ENCODE data around the gene TNNI3.

The TNNI3 gene

GRCh38 chr19:55149078-55150003 is 8.2 kb downstream of the TNNI3 start, which contains the start of gene TNNT1:
TSS of gene TNNT1 (minus strand) at chr19:55149206. CDS start at chr19:55147157, 2,049 bp downstream.
- DNase-seq: no peak
- 34% methylated on average over 12 of the region's 18 CpGs for WGBS (ENCODE audit: insufficient coverage)
- Histone ChIP-seq H3K4me3 (ENCODE audit: control insufficient read depth in 1 of 7, extremely low read depth in 1 of 7, insufficient read depth in 4 of 7, low read depth in 2 of 7, low read length in 6 of 7) (no peak within 1 kb of the TSS), H3K36me3 (ENCODE audit: control insufficient read depth in 4 of 4, insufficient read depth in 4 of 4, low read length in 3 of 4) (no peaks in the 10 kb centered on the region), H3K9me3 (ENCODE audit: control extremely low read depth in 1 of 5, control insufficient read depth in 4 of 5, insufficient read depth in 2 of 5, low read depth in 1 of 5, low read length in 4 of 5) (no peaks in the 10 kb centered on the region), H3K27me3 (replicated peaks in 2 of 5; ENCODE audit: control insufficient read depth in 4 of 5, insufficient read depth in 5 of 5, low read length in 4 of 5) (peaks cover 0 to 58% (median 2%) of the 10 kb centered on the region in 5 experiments), H3K4me1 (ENCODE audit: control extremely low read depth in 1 of 4, control insufficient read depth in 4 of 4, insufficient read depth in 4 of 4, low read length in 3 of 4) (peaks cover 0 to 14% (median 12%) of the 10 kb centered on the region in 4 experiments), H3K27ac (ENCODE audit: insufficient read depth in 1 of 2, low read depth in 1 of 2, low read length in 2 of 2, poor library complexity in 1 of 2, severe bottlenecking in 2 of 2) (no peak within 1 kb of the TSS)
- ChIA-PET CTCF (interaction anchor here (4.3 kb wide), 1 partner anchor 10 kb away, joined by 25 read pairs; no protein-coding TSS in a partner anchor), POLR2A (no interaction called here)

- no peak overlapping the region for H3K4me3 ChIP-seq (ENCODE audit: control insufficient read depth in 1 of 7, extremely low read depth in 1 of 7, insufficient read depth in 4 of 7, low read depth in 2 of 7, low read length in 6 of 7)
- ChIA-PET CTCF (interaction anchor here (0.6 to 4.3 kb wide), 2 partner anchors 12 to 298 kb away, joined by 3 to 25 read pairs; no protein-coding TSS in a partner anchor), POLR2A (interaction anchor here (0.7 kb wide), 1 partner anchor 236 kb away, joined by 3 read pairs; the partner anchor contains the start of gene TMEM238)
- H3K9me3 ChIP-seq (ENCODE audit: control extremely low read depth in 1 of 5, control insufficient read depth in 4 of 5, insufficient read depth in 2 of 5, low read depth in 1 of 5, low read length in 4 of 5): no peaks in the 10 kb centered on the region
- no peak for DNase-seq
- H3K36me3 ChIP-seq (ENCODE audit: control insufficient read depth in 4 of 4, insufficient read depth in 4 of 4, low read length in 3 of 4): no peaks in the 10 kb centered on the region
- H3K4me1 ChIP-seq (ENCODE audit: control extremely low read depth in 1 of 4, control insufficient read depth in 4 of 4, insufficient read depth in 4 of 4, low read length in 3 of 4): peaks cover 0 to 14% (median 12%) of the 10 kb centered on the region in 4 experiments
- H3K27me3 ChIP-seq (replicated peaks in 2 of 5; ENCODE audit: control insufficient read depth in 4 of 5, insufficient read depth in 5 of 5, low read length in 4 of 5): peaks cover 0 to 73% (median 2%) of the 10 kb centered on the region in 5 experiments
- 72% methylated on average over 7 of the region's 9 CpGs for WGBS (ENCODE audit: insufficient coverage)
- H3K27ac ChIP-seq (ENCODE audit: insufficient read depth in 1 of 2, low read depth in 1 of 2, low read length in 2 of 2, poor library complexity in 1 of 2, severe bottlenecking in 2 of 2): no peak overlapping the region
Measured at GRCh38 chr19:55147545-55148251, 9.8 kb downstream of the TNNI3 start.

- peaks cover 0 to 82% (median 2%) of the 10 kb centered on the region in 5 experiments for H3K27me3 ChIP-seq (replicated peaks in 2 of 5; ENCODE audit: control insufficient read depth in 4 of 5, insufficient read depth in 5 of 5, low read length in 4 of 5)
- DNase-seq: no peak
- ChIA-PET CTCF (interaction anchor here (0.6 to 4.3 kb wide), 4 partner anchors 13 to 299 kb away, joined by 3 to 25 read pairs (median 4); no protein-coding TSS in a partner anchor), POLR2A (interaction anchor here (0.7 kb wide), 1 partner anchor 237 kb away, joined by 3 read pairs; the partner anchor contains the start of gene TMEM238)
- peaks cover 0 to 14% (median 12%) of the 10 kb centered on the region in 4 experiments for H3K4me1 ChIP-seq (ENCODE audit: control extremely low read depth in 1 of 4, control insufficient read depth in 4 of 4, insufficient read depth in 4 of 4, low read length in 3 of 4)
- WGBS (ENCODE audit: insufficient coverage): under 1% methylated on average over 17 of the region's 27 CpGs
- H3K9me3 ChIP-seq (ENCODE audit: control extremely low read depth in 1 of 5, control insufficient read depth in 4 of 5, insufficient read depth in 2 of 5, low read depth in 1 of 5, low read length in 4 of 5): no peaks in the 10 kb centered on the region
- H3K27ac ChIP-seq (ENCODE audit: insufficient read depth in 1 of 2, low read depth in 1 of 2, low read length in 2 of 2, poor library complexity in 1 of 2, severe bottlenecking in 2 of 2): peak overlapping the region in 1 of 2 experiments; percentile 34
- peak overlapping the region in 1 of 7 experiments; percentile 28 for H3K4me3 ChIP-seq (ENCODE audit: control insufficient read depth in 1 of 7, extremely low read depth in 1 of 7, insufficient read depth in 4 of 7, low read depth in 2 of 7, low read length in 6 of 7)
- no peaks in the 10 kb centered on the region for H3K36me3 ChIP-seq (ENCODE audit: control insufficient read depth in 4 of 4, insufficient read depth in 4 of 4, low read length in 3 of 4)
Measured at GRCh38 chr19:55146705-55147273, 10.7 kb downstream of the TNNI3 start.

GRCh38 chr19:55146078-55146704 is 11.3 kb downstream of the TNNI3 start:
- Histone ChIP-seq H3K4me1 (ENCODE audit: control extremely low read depth in 1 of 4, control insufficient read depth in 4 of 4, insufficient read depth in 4 of 4, low read length in 3 of 4) (peaks cover 0 to 16% (median 14%) of the 10 kb centered on the region in 4 experiments), H3K4me3 (ENCODE audit: control insufficient read depth in 1 of 7, extremely low read depth in 1 of 7, insufficient read depth in 4 of 7, low read depth in 2 of 7, low read length in 6 of 7) (peak overlapping the region in 4 of 7 experiments; percentile 4 to 19 (median 10)), H3K9me3 (ENCODE audit: control extremely low read depth in 1 of 5, control insufficient read depth in 4 of 5, insufficient read depth in 2 of 5, low read depth in 1 of 5, low read length in 4 of 5) (no peaks in the 10 kb centered on the region), H3K27ac (ENCODE audit: insufficient read depth in 1 of 2, low read depth in 1 of 2, low read length in 2 of 2, poor library complexity in 1 of 2, severe bottlenecking in 2 of 2) (peak overlapping the region in 1 of 2 experiments; percentile 25), H3K27me3 (replicated peaks in 2 of 5; ENCODE audit: control insufficient read depth in 4 of 5, insufficient read depth in 5 of 5, low read length in 4 of 5) (peaks cover 0 to 82% (median 2%) of the 10 kb centered on the region in 5 experiments), H3K36me3 (ENCODE audit: control insufficient read depth in 4 of 4, insufficient read depth in 4 of 4, low read length in 3 of 4) (no peaks in the 10 kb centered on the region)
- 0% methylated on average over 16 of the region's 41 CpGs for WGBS (ENCODE audit: insufficient coverage)
- CTCF ChIA-PET: interaction anchor here (1.1 to 4.3 kb wide), 3 partner anchors 13 to 44 kb away, joined by 3 to 25 read pairs (median 5); no protein-coding TSS in a partner anchor
- POLR2A ChIA-PET: no interaction called here
- peak in 2 of 3 donors; percentile 66 to 67 for DNase-seq

- no peak for DNase-seq
- POLR2A ChIA-PET: no interaction called here
- Histone ChIP-seq H3K4me3 (ENCODE audit: control insufficient read depth in 1 of 7, extremely low read depth in 1 of 7, insufficient read depth in 4 of 7, low read depth in 2 of 7, low read length in 6 of 7) (peak overlapping the region in 1 of 7 experiments; percentile 17), H3K27ac (ENCODE audit: insufficient read depth in 1 of 2, low read depth in 1 of 2, low read length in 2 of 2, poor library complexity in 1 of 2, severe bottlenecking in 2 of 2) (no peak overlapping the region), H3K36me3 (ENCODE audit: control insufficient read depth in 4 of 4, insufficient read depth in 4 of 4, low read length in 3 of 4) (no peaks in the 10 kb centered on the region), H3K27me3 (replicated peaks in 2 of 5; ENCODE audit: control insufficient read depth in 4 of 5, insufficient read depth in 5 of 5, low read length in 4 of 5) (peaks cover 0 to 84% (median 2%) of the 10 kb centered on the region in 5 experiments), H3K4me1 (ENCODE audit: control extremely low read depth in 1 of 4, control insufficient read depth in 4 of 4, insufficient read depth in 4 of 4, low read length in 3 of 4) (peaks cover 0 to 20% (median 16%) of the 10 kb centered on the region in 4 experiments), H3K9me3 (ENCODE audit: control extremely low read depth in 1 of 5, control insufficient read depth in 4 of 5, insufficient read depth in 2 of 5, low read depth in 1 of 5, low read length in 4 of 5) (no peaks in the 10 kb centered on the region)
- 0% methylated on average over 1 of the region's 3 CpGs for WGBS (ENCODE audit: insufficient coverage)
- CTCF ChIA-PET: interaction anchor here (1.6 to 5.4 kb wide), 3 partner anchors 14 to 82 kb away, joined by 3 to 35 read pairs (median 25); partner anchors contain the start of genes RDH13 and TNNI3
Measured at GRCh38 chr19:55145232-55145631, 12.3 kb downstream of the TNNI3 start.

GRCh38 chr19:55141696-55142095 is 15.8 kb downstream of the TNNI3 start:
- CTCF ChIA-PET: interaction anchor here (0.6 to 5.4 kb wide), 17 partner anchors 9 to 487 kb away, joined by 3 to 35 read pairs (median 5); partner anchors contain the start of genes TMEM238 and TNNI3
- Histone ChIP-seq H3K4me1 (ENCODE audit: control extremely low read depth in 1 of 4, control insufficient read depth in 4 of 4, insufficient read depth in 4 of 4, low read length in 3 of 4) (peaks cover 0 to 17% (median 13%) of the 10 kb centered on the region in 4 experiments), H3K27ac (ENCODE audit: insufficient read depth in 1 of 2, low read depth in 1 of 2, low read length in 2 of 2, poor library complexity in 1 of 2, severe bottlenecking in 2 of 2) (no peak overlapping the region), H3K36me3 (ENCODE audit: control insufficient read depth in 4 of 4, insufficient read depth in 4 of 4, low read length in 3 of 4) (no peaks in the 10 kb centered on the region), H3K4me3 (ENCODE audit: control insufficient read depth in 1 of 7, extremely low read depth in 1 of 7, insufficient read depth in 4 of 7, low read depth in 2 of 7, low read length in 6 of 7) (no peak overlapping the region), H3K27me3 (replicated peaks in 2 of 5; ENCODE audit: control insufficient read depth in 4 of 5, insufficient read depth in 5 of 5, low read length in 4 of 5) (peaks cover 0 to 52% (median 0%) of the 10 kb centered on the region in 5 experiments), H3K9me3 (ENCODE audit: control extremely low read depth in 1 of 5, control insufficient read depth in 4 of 5, insufficient read depth in 2 of 5, low read depth in 1 of 5, low read length in 4 of 5) (no peaks in the 10 kb centered on the region)
- no peak for DNase-seq
- POLR2A ChIA-PET: interaction anchor here (0.8 to 1.1 kb wide), 2 partner anchors 18 to 357 kb away, joined by 4 to 8 read pairs; no protein-coding TSS in a partner anchor
- 16% methylated on average over 14 of the region's 21 CpGs for WGBS (ENCODE audit: insufficient coverage)
